Pulmonary artery endothelial cell (primary cell): ENCODE data around the gene TBC1D22A. TPM values are rescaled to one million over a fixed set of nuclear protein-coding genes. Genes with fewer than 3 reads are reported as not detected.
A peak's percentile ranks its signal among the peaks of the same experiment; 100 is the strongest.
"Not testable (repeated sequence)": the region's sequence is repeated elsewhere in the genome, so short reads cannot be mapped to it uniquely, and the experiment has no call there.

Source experiments
- DNase-seq: peaks from one replicate; pipeline ENCODE4 v3.0.0-alpha.2; 2011; ENCODE audit warnings: low read depth, low spot score
- total RNA-seq: library from RNA; depleted of rRNA; stranded (reverse); fragments of >200 nt; gene quantifications from 2 replicates; pipeline ENCODE4 v1.2.3, GENCODE V29; 2014

Gene TBC1D22A
- total RNA-seq, 1 donor from 2014 or later, result 17.4 TPM

DNA sequence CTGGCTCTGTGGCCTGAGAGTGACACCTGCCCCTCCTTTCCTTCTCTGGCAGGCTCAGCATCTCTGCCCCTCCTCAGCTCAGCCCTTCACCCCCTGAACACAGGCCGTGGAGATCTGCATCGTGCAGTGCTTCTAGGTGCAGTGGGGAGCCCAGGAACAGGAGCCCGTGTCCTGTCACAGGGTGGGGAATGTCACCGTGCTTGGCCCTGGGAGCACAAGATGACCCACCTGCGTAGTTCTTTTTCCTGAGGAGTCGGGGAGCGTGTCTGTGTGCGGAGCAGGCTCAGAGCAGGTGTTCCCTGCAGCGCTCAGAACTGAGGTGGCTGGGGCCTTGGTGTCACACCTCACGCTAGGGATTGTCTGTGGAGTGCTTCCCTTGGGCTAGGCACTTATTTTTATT is 10.6 kb downstream of the TBC1D22A start:
- DNase-seq, result no peak

DNA sequence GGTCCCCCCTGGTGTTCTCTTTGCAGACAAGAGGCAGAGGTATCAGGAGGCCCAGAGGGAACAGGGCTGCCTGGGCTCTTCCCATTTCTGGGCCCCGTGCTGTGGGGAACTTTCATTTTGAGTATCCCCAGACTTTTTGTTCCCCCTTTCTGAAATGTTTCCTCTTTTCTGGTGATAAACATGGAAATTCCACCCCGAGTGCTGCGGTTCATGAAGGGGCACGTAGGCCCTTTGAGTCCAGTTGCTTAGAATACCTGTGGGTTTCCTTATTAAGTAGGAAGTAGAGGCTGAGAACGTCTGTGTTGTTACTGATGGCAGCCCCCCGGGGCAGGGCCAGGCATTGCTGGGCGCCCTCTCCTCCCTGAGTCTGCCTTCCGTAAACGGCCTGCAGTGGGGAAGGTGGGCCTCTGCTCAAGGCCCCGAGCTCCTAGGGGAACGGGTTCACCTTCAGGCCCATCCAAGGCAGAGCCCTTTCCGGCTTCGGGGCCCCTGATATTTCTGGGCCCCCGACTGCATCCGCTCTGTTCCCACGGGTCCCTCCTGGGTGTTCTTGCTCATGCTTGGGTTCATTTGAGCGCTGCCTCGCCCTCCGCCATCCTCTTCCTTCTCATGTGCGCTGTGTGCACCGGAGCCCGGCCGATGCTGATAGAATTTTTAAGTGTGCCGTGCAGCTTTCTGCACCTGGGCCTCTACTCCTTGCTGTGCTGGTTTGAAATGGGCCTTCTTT is 12.0 kb downstream of the TBC1D22A start:
- DNase-seq, result no peak

DNA sequence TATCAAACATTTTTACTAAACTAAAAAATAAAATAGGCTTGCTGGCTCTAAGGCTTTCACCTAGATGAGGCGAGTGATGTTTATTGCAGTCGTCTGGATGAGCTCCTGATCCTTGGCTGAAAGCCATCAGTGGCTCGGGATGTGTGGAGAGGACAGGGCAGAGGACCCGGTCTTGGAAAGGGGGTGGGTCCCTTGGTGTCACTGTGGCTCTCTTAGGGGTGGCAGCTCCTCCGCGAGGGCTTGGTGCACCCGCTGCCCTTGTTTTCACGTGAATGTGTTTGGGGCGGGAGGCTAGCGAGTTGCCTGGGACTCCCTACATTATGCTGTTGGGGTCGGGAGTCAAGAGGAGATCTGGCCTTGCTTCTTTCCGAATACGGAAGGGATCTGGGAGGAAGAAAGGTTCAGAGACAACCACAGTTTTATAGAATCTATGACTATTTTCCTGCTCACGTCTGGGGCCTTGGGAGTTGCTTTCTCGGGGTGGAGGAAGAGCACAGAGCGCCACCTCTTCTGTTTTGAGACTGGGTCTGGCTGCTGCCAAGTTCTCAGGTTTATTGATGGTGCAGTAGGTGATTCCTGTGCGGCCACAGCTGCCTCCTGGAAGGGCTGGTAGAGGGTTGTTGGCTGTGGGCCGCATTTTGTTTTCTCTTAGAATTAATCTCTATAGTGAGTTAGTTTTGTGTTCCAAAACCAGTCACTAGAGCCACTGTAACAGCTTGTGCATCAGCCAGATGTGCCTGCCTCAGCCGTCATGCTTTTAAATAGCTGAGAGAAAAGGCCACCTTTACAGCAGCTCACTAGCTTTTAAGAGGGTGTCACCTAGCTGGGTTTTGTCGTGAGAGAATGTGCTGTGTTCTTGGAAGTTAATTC is 12.8 kb downstream of the TBC1D22A start:
- DNase-seq, result no peak

DNA sequence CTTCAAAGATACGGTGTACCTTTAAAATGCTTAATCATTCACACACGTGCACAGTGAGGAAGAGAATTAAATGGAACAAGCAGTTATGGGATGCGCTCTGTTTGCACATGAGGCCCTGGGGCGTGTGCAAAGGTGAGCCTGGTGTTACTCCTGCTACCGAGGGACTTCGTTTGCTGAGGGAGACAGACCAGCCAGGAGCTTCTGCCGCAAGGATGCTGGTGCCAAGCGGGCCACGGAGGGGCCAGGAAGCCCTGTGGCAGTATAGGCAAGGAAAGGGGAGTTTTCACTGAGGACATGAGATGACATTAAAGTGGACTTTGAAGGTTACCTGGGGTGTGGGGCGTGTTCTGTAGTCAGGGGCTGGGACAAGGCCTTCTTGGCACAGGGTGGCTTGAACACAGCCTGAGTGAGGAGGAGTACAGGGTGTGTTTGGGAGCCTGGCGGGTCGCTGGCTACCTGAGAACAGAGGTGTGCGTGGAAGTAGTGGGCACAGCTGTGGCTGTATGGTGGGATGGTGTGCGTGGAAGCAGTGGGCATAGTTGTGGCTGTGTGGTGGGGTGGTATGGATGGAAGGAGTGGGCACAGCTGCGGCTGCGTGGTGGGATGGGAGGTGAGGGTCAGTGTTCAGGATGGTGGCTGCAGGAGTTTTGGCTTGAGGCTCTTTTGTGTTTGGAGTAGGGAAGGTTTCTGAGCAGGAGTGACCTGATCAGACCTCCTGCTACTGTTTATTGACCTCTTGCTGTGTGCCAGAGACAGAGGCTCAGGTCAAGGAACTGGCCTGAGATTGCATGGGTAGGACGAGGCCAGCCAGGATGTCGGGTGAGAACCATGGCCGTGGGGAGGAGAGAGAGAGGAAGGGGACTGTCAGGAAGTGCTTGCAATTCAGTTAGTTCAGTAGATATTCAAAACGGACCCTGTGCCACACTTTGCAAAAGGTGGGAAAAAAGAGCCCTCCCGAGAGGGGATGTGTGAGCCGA is 13.7 kb downstream of the TBC1D22A start:
- DNase-seq, result no peak

DNA sequence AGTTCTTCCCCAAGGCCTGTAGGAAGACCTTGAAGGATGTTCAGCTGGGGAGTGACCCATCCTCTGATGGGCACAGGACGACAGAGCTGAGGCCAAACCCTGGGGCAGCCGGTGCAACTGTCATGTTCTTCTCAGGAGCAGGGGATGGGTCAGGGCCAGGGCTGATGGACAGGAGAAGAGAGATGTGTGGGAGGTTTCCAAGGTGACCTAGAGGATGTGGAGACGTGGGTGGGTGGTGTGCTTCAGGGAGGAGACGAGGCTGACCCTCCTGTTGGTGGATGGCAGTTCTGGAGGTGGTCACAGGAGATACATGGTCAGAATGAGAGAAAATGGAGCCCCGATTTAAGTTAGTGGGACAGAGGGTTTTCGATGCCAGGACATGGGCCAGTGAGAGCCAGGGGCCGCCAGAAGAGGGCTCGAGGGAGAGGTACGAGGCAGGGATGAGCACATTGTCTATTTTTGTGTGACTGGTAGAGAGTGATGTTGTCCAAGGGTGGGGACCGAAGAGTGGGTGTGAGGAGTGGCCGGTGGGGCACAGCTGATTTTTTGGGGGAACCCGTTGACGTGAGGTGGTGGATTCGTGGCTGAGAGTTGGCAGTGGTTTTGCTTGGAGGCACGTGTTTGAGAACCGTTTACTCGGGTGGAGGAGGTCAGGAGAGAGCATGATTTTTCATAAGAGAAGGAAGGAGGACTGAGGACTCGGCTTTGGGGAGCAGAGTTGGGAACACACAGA is 14.6 kb downstream of the TBC1D22A start:
- DNase-seq, result no peak

DNA sequence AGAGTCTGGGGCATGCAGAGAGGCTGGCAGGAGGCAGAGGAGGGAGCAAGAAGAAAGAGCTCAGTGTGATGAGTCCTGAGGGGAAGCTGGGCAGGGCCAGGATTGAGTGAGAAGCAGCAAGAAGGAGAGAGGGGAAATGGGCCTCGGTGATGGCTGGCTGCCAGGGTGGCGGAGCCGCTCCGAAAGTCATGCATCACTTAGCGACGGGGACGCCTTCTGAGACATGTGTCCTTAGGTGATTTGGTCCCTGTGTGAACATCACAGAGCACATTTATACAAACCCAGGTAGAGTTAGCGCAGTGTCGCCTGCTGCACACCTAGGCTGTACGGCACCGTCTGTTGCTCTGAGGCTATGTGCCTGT is 15.1 kb downstream of the TBC1D22A start:
- no peak for DNase-seq

DNA sequence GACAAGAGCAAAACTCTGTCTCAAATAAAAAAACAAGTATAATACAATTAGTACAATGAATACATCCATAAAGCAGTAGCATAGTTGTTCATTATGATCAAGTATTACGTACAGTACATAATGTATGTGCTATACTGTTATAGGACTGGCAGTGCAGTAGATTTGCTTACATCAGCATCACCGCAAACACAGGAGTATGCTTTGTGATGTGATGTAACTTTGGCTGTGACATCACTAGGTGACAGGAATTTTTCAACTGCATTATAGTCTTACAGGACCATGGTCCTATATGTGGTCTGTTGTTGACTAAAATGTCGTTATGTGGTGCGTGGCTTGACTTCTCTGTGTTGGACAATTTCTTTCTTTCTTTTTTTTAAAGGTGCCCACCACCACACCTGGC is 16.6 kb downstream of the TBC1D22A start:
- no peak for DNase-seq

DNA sequence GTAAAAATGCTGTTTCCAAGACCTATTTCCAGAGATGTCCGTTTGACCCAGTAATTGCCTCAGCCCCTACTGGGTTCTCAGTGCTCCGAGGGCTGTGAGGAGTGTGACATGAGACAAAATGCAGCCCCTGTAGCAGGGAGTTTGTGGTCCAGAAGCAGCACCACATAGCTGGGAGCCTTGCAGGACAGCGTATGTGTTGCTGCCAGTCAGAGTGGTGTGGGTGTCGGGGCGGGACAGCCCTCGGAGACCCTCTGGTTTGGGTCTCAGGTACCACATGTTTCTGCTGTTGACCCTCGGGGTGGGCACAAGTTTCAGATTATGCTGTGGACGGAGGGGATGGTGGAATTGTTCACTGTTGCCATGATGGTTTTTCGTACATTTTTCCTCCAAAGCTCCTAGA is 17.2 kb downstream of the TBC1D22A start:
- no peak for DNase-seq

DNA sequence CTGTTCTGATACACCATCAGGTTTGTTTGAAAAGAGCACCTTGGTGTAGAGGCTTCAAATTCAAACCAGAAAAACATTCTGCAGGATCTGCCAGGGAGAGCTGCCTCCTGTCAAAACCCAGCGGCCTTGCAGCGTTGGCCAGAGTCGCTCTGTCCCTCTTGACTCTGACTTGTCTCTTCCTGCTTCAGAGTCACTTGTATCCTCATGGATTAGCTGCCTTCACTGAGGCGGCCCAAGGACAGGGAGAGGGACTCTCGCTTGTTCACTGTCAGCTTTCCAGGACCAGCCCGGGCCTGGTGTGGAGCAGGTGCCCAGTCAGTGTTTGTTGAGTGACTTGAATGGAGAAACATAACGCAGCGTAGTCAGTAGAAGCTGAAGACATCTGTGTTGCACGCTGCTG is 18.0 kb downstream of the TBC1D22A start:
- no peak for DNase-seq

DNA sequence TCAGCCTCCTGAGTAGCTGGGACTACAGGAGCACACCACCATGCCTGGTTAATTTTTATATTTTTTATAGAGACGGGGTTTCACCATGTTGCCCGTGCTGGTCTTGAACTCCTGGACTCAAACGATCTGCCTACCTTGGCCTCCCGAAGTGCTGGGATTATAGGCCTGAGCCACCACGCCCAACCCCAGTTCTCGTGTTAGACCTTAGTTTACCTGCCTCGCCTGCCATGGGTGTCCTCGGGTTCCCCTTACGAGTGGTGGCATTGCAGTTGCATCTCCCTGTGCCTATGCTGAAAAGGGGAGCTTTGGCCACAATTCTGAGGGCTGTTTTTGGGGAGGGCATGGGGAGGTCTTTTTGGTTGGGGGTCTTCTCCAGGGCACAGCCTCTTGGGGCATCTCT is 18.8 kb downstream of the TBC1D22A start:
- DNase-seq, result no peak

DNA sequence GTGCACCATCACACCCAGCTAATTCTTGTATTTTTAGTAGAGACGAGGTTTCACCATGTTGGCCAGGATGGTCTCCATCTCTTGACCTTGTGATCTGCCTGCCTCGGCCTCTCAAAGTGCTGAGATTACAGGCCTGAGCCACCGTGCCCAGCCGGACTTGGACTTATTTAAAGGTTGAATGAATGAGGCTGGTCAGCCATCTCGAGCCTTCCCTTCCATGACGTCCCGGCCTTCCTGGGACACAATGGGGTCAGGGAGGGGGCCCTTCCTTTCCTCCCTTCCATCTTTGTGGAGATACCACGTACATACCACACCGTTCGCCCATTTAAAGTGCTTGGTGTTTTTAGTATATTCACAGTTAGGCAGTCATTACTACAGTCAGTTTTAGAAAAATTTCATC is 19.8 kb downstream of the TBC1D22A start:
- DNase-seq, result not testable (repeated sequence)

DNA sequence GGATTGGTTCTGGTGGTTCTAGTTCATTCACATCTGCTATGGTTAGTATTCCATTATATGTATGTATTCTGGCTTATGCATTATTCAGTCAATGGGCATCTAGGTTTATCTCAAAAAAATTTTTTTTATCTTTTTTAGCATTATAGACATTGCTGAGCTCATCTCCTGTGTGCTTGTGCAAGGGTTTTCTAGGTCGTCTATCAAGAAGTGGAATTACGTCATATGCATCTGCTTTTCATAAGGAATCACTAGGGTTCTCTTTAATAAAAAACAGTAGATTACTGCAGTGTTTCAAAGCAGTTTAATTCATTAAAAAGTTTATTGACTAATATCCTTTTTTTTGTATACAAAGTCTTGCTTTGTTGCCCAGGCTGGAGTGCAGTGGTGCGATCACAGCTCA is 21.3 kb downstream of the TBC1D22A start:
- no peak for DNase-seq

DNA sequence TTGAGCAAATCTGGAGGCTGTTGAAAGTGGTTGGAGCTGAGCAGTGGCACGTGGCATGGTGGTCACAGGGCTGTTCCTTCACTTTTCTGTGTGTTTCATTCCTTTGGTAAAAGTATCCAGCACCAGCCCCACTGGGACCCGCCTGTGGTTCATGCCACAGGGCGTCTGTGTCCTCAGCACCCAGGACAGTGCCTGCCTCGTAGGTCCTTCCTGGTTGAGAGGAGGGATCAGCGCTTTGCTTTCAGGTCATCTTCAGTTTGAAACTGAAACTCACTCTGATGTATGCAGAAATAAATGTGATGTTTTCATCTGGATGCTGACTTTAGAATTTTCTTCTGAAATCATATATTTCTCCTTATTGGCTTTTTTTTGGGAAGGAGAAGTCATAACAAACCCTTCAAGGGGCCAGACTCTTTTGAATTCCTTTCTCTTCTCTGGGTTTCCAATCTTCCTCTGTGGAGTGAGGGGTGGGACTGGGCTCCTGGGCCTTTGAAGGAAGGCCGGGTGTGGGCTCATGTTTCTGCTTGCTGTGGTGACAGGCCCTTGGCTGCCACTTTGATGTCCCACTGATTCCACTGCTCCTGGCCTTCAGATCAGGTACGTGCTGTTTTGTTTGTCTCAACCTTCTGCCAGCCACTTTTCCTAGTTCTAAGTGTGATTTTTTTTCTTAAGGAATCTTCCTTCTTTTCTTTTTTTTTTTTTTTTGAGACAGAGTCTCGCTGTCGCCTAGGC is 26.2 kb downstream of the TBC1D22A start:
- DNase-seq, result no peak

DNA sequence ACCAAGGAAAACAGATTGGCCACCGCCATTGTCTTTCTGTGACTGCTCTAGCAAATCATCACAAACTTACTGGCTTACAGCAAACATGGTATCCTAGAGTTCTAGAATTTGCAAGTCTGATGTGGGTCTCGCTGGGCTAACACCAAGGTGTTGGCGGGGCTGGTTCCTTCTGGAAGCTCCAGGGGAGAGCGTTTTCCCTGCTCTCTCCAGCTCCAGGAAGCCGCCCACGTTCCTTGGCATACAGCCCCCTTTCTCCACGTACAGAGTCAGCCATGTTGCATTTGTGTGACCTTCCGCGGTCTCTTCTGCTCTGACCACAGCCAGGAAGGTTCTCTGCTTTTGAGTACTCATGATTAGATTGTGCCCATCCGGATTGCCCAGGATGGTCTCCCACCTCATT is 27.5 kb downstream of the TBC1D22A start:
- DNase-seq, result no peak

DNA sequence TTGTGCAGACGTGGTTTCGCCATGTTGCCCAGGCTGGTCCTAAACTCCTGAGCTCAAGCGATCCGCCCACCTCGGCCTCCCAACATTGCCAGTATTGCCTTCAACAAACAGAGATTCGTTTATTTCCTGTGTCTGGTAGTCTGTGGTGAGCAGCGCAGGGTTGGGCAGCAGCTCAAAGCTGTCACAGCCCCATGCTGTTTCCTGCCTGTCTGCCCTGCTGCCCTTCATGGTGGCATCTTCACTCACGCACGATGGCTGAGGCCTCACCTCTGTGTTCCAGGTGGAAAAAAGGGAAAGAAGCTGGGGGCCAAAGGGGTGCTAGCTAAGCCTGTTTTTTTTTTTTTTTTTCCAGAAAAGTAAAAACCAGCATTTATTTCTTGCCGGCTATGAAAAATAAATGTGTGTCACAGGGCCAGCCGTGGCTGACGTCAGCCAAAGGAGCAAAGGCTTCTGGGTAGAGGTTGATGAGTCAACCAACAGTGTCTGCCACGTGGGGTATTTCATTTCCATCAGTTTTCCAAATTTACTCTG is 28.8 kb downstream of the TBC1D22A start:
- DNase-seq, result no peak

DNA sequence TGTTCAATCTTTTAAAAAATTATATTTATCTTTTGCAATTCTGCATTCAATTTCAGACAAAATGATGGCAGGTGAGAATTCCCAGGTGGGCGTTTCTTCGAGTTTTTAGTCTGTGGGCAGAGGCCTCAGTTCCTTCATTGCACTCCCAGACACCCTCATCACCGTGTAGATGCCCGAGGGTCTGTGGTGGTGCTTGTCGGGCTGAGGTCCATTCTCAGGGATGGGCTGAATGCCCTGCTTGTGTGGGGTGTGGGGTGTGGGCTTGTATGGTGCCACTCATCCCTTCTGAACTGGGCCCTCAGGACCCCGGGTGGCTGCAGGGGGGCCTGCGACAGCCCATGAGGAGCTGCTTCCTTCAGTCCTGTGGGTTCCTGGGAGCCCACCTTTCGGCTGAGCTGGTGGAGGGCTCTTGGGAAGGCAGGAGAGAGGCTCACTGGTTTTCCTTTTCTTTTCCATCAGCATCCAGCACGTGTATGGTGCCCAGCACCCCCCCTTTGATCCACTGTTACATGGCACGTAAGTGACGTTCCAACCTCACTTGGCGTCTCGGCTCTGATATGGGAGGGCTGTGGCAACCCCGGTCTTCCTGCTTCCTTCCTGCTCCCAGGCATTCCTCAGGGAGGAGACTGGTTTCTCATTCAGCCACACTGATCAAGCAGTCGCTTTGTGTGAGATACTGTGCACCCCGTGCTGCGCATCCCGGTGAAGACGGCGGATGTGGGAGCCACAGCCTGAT is 29.8 kb downstream of the TBC1D22A start:
- DNase-seq, result peak; percentile 68

DNA sequence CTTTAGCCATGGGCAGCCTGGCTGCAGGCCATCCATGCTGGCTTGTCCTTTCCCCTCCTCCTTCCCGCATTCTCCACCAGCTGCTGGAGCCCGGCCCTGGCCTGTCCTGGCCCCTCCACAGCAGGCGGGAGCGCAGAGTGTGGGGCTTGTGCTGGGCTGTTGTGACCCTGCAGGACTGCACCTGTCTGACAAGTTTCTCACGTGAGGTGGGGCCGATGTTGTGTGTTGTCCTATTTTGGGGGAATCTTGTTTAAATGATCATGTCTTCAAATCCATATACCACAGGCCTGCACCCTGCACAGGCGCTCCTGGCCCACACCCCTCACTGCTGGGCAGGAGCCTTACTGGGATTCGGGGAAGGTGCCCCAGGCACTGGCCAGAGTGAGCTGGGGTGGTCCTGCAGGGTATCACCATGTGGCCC is 30.4 kb downstream of the TBC1D22A start:
- no peak for DNase-seq

DNA sequence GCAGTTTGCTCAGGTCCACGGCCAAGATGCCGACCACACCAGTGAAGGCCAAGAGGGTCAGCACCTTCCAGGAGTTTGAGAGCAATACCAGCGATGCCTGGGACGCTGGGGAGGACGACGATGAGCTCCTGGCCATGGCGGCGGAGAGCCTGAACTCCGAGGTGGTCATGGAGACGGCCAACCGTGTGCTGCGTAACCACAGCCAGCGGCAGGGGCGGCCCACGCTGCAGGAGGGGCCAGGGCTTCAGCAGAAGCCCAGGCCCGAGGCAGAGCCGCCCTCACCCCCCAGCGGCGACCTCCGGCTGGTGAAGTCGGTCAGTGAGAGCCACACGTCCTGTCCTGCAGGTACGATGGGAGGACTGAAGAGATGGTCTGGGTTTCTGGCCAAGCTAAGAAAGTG is 31.0 kb downstream of the TBC1D22A start:
- DNase-seq, result no peak

DNA sequence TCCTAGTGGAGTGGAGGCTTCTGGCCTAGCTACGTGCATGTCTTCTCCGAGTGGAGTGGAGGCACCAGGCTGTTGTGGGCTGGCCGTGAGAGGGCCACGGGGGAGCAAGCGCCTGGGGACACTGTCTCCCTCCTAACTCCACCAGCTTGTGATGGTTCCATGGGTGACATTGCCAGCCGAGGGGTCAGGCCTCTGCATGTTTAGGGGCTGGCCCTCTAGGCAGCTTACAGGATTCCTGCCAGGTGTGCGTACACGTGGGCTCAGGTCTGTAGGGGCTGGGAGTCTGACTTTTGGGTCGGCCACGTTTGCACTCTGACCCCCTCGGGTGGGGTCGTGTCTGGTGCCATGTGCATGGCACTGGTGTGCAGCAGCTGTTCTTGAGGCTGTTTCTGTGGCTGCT is 31.6 kb downstream of the TBC1D22A start:
- DNase-seq, result no peak
